Activated naive CD4-positive, alpha-beta T cell treated with anti-CD3 and anti-CD28 coated beads, Interleukin-2, amount 50 U/mL, for 24 hours (primary cell): ENCODE measurements around the gene DPYSL4.

Experiments used
- H3K27ac Mint-ChIP-seq: one replicate; pipeline ENCODE4 v1.8.0; 2021; ENCODE audit warnings: mild to moderate bottlenecking, mixed read lengths
- H3K27me3 Mint-ChIP-seq: one replicate; pipeline ENCODE4 v1.8.0; 2021; ENCODE audit warnings: mixed read lengths
- H3K36me3 Mint-ChIP-seq: one replicate; pipeline ENCODE4 v1.8.0; 2021; ENCODE audit warnings: mixed read lengths
- H3K4me1 Mint-ChIP-seq: one replicate; pipeline ENCODE4 v1.8.0; 2021; ENCODE audit warnings: mixed read lengths
- H3K4me3 Mint-ChIP-seq: one replicate; pipeline ENCODE4 v1.8.0; 2021; ENCODE audit warnings: mild to moderate bottlenecking, mixed read lengths
- H3K9me3 Mint-ChIP-seq: one replicate; pipeline ENCODE4 v1.8.0; 2021; ENCODE audit warnings: mixed read lengths

The DPYSL4 gene

DNA sequence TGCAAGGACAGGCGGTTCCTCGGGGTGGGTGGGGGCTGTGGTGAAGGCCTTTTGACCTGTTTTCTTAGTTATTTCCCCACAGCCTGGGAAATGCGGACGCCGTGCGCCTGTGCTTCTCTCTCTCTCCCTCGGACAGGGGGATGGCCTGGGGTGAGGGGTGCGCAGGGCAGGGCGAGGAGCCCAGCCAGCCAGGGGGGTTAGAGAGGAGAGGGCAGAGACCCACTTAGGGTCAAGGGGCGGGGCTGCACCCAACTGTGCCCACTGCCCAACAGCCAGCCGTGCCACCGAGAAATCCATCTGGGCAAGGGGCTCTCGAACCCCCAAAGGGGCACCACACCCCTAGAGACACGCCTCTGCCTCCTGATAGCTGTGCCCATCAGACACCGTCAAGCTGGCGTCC, 53.8 kb downstream of the DPYSL4 start:
- no peaks in the 10 kb centered on the region for H3K36me3 Mint-ChIP-seq
- H3K4me3 Mint-ChIP-seq = no peak overlapping the region
- no peaks in the 10 kb centered on the region for H3K27me3 Mint-ChIP-seq
- H3K27ac Mint-ChIP-seq = no peak overlapping the region
- no peaks in the 10 kb centered on the region for H3K9me3 Mint-ChIP-seq
- no peaks in the 10 kb centered on the region for H3K4me1 Mint-ChIP-seq

DNA sequence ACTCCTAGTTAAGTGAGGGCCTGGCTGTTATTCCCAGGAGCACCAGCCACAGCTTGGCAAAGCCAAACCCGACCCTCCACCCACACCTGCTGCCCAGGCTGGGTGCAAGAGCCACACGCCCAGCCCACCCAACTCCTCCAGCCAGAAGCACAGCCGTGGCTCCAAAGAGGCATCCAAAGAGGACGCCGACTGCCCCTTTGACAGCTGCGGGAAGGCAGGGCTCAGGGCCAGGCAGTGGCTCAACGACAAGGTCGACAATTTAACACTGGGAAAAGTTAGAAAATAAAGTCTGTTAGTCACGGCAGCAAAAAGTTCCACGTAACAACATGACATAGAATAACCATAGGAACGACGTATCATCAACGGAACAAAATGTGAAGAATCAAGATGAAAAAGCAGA, 54.3 kb downstream of the DPYSL4 start:
- Mint-ChIP-seq H3K4me1 (no peaks in the 10 kb centered on the region), H3K27ac (no peak overlapping the region), H3K4me3 (no peak overlapping the region), H3K27me3 (no peaks in the 10 kb centered on the region), H3K36me3 (no peaks in the 10 kb centered on the region), H3K9me3 (no peaks in the 10 kb centered on the region)

GRCh38 chr10:132241496-132241895, 54.7 kb downstream of the DPYSL4 start:
- Mint-ChIP-seq H3K36me3 (no peaks in the 10 kb centered on the region), H3K27me3 (no peaks in the 10 kb centered on the region), H3K27ac (no peak overlapping the region), H3K9me3 (no peaks in the 10 kb centered on the region), H3K4me1 (no peaks in the 10 kb centered on the region), H3K4me3 (no peak overlapping the region)

DNA sequence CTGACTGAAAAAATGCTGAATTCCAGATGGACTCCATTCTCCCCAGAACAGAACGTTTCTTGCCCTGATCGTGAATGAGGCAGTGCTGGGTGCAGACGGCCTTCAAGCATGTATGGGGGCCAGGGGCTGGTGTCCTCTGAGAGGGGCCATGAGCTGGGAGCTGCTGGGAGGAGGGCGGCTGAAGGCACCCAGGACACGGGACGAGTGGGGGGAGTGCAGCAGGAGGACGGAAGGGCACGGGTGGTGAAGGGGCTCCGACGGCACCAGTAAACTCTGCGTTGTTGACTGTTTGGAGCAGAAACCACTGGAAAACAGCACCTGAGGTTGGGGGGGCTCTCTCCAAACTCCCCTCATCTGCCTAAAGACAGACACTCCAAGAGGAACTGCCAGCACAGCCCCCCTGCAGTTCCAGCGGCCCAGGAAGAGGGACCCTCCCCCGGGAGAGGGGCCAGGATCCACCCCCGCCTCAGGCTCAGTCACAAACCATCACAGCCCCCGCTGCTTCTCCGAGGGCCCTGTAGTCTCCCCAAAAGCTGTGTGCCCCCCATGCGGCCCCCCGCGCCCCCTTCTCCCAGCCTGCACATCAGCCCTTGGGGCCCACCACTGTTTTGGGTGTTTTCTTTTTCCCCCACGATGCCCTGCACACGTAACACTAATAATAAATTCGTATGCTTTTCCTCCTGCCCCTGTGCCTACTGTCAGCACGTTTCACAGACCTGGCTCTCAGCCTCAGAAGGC, 55.5 kb downstream of the DPYSL4 start:
- H3K9me3 Mint-ChIP-seq = no peaks in the 10 kb centered on the region
- no peaks in the 10 kb centered on the region for H3K36me3 Mint-ChIP-seq
- H3K4me1 Mint-ChIP-seq = no peaks in the 10 kb centered on the region
- no peak overlapping the region for H3K4me3 Mint-ChIP-seq
- H3K27me3 Mint-ChIP-seq = no peaks in the 10 kb centered on the region
- H3K27ac Mint-ChIP-seq = no peak overlapping the region

DNA sequence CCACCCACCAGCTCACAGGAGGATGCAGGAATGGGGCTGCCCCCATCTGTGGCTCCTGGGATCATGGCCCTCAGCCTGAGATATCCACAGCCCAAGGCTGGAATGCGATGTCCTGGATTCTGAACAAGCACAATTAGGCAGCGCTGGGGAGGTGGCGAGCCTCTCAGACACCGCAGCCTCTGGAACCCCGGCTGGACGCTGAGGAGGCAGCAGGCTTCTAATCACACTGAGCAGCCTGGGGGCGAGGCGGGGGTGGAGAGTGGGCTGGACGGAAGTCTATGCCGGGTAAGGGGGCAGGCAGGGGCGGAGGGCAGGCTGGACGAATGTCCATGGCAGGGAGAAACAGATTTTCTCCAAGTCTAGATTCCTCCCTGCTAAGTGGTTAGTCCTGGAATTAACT, 56.4 kb downstream of the DPYSL4 start:
- Mint-ChIP-seq H3K36me3 (no peaks in the 10 kb centered on the region), H3K4me1 (no peaks in the 10 kb centered on the region), H3K9me3 (no peaks in the 10 kb centered on the region), H3K4me3 (no peak overlapping the region), H3K27me3 (no peaks in the 10 kb centered on the region), H3K27ac (no peak overlapping the region)

DNA sequence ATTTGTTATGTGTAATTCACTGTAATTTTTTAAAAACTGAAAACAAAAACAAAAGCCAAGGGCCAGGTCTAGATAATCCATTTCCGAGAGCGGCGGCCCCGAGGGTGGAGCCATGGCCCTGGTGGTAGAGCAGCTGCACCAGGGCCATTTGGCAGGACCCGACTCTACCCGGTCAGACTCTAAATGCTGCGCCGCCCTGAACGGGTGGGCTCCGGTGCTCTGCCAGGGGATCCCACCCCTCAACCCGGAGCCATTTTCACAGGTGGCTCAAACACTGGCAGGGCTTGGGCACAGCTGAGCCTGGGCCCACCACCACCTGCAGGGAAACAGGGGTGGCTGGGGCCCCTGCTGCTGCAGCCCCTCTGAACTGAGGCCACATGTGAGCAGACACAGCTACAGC, 56.9 kb downstream of the DPYSL4 start:
- no peaks in the 10 kb centered on the region for H3K27me3 Mint-ChIP-seq
- no peak overlapping the region for H3K27ac Mint-ChIP-seq
- no peak overlapping the region for H3K4me3 Mint-ChIP-seq
- no peaks in the 10 kb centered on the region for H3K9me3 Mint-ChIP-seq
- no peaks in the 10 kb centered on the region for H3K4me1 Mint-ChIP-seq
- no peaks in the 10 kb centered on the region for H3K36me3 Mint-ChIP-seq

DNA sequence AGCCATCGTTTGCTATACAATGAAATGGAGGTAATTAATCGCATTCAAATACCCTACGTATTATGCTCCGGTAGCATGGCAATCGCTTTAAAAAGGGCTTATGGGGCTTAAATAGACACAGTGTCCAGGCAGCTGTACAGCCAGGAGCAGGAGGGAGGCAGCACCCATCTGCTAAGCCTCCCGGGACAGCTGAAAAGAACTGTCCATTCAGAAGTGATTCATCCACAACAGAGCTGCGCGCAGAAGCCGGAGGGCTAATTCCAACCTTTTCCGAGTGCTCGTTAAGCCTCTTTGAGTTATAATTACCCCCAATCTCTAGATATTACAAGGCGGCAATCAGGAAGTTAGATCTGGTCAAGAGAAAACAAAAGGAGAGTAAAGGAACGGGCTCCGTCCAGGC, 58.3 kb downstream of the DPYSL4 start:
- no peaks in the 10 kb centered on the region for H3K9me3 Mint-ChIP-seq
- H3K4me3 Mint-ChIP-seq = no peak overlapping the region
- H3K27me3 Mint-ChIP-seq = no peaks in the 10 kb centered on the region
- H3K36me3 Mint-ChIP-seq = no peaks in the 10 kb centered on the region
- H3K4me1 Mint-ChIP-seq = no peaks in the 10 kb centered on the region
- no peak overlapping the region for H3K27ac Mint-ChIP-seq

DNA sequence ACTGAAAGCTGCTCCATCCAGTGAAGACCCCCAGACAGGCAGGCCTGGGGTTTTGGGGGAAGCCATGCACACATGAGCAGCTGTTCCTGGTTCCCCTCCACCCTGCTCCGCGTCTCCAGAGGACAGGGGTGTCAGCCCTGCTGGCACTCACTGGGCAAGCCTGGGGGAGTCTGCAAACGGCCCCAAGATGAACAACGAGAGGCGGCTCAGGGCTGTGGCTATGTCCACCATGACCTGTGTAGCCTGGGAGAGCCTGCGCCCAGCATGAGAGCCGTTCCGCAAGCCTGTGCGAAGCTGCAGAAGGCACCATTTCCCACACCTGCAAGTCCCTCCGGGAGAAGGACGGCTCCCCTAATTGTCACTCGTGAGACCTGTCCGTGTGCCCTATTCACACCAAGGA, 59.5 kb downstream of the DPYSL4 start:
- Mint-ChIP-seq H3K27ac (no peak overlapping the region), H3K4me1 (no peaks in the 10 kb centered on the region), H3K9me3 (no peaks in the 10 kb centered on the region), H3K36me3 (no peaks in the 10 kb centered on the region), H3K27me3 (no peaks in the 10 kb centered on the region), H3K4me3 (no peak overlapping the region)

GRCh38 chr10:132247943-132248342, 61.2 kb downstream of the DPYSL4 start:
- H3K9me3 Mint-ChIP-seq = no peaks in the 10 kb centered on the region
- no peak overlapping the region for H3K27ac Mint-ChIP-seq
- no peaks in the 10 kb centered on the region for H3K36me3 Mint-ChIP-seq
- no peaks in the 10 kb centered on the region for H3K4me1 Mint-ChIP-seq
- H3K4me3 Mint-ChIP-seq = no peak overlapping the region
- no peaks in the 10 kb centered on the region for H3K27me3 Mint-ChIP-seq

DNA sequence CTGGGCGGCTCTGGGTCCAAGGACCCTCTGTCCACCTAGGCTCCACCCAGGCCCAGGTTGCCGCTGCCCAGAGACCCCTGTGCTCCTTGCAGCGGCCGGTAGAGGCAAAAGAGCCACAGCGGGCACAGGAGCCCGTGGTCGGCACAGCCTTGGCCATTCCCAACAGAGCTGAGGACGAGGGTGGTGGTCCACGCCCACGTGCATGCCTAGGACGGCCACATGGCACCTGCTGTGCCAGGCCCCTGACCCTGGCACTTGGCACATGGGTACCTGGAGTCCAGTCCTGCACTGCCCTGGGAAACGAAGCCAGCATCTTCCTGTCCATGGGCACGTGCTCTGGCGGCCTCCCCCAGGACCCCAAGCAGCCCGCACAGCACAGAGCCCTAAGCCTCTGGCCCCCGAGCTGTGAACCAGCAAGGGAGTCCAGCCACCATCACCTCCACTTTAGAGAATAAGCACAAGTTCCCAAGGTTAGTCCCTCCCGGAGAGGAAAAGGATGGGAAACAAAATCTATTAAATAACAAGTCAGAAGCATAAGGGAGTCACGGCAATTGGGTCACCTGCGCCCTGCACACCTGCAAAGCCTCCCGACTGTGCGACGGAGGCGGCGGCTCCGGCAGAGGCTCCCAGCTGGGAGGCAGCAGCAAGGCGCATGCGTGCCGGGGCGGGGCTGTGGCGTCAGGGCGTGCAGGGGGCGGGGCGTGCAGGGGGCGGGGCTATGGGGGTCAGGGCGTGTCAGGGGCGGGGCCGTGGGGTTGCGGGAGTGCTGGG, 61.9 kb downstream of the DPYSL4 start:
- Mint-ChIP-seq H3K36me3 (no peaks in the 10 kb centered on the region), H3K4me3 (no peak overlapping the region), H3K27ac (no peak overlapping the region), H3K27me3 (no peaks in the 10 kb centered on the region), H3K4me1 (no peaks in the 10 kb centered on the region), H3K9me3 (no peaks in the 10 kb centered on the region)

DNA sequence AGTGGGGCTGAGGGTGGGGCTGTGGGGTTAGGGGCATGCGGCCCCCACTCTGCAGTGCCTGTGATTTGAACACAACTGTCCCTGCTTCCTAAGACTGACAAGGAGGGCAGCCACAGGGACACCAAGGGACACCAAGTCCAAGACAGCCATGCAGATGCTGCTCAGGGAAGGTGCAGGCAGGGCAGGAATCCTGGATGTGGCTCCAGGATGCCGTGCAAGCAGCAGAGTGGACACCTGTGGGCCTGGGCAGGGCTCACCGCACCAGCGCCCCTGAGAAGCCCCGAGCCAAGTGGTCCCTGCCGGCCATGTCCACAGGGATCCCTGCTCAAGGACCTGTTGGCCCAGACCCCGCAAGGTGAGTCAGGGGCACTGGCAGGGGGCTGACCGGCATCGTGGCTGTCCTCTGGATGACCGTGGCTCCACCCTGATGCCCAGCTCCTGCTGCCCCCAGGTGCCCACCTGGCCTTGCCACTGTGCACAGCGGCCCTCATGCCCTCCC, 62.5 kb downstream of the DPYSL4 start:
- no peaks in the 10 kb centered on the region for H3K36me3 Mint-ChIP-seq
- no peak overlapping the region for H3K4me3 Mint-ChIP-seq
- H3K9me3 Mint-ChIP-seq = no peaks in the 10 kb centered on the region
- H3K4me1 Mint-ChIP-seq = no peaks in the 10 kb centered on the region
- no peak overlapping the region for H3K27ac Mint-ChIP-seq
- no peaks in the 10 kb centered on the region for H3K27me3 Mint-ChIP-seq

GRCh38 chr10:132249824-132250375, 63.2 kb downstream of the DPYSL4 start:
- no peaks in the 10 kb centered on the region for H3K4me1 Mint-ChIP-seq
- no peaks in the 10 kb centered on the region for H3K27me3 Mint-ChIP-seq
- H3K36me3 Mint-ChIP-seq = no peaks in the 10 kb centered on the region
- H3K9me3 Mint-ChIP-seq = no peaks in the 10 kb centered on the region
- H3K4me3 Mint-ChIP-seq = no peak overlapping the region
- H3K27ac Mint-ChIP-seq = no peak overlapping the region

DNA sequence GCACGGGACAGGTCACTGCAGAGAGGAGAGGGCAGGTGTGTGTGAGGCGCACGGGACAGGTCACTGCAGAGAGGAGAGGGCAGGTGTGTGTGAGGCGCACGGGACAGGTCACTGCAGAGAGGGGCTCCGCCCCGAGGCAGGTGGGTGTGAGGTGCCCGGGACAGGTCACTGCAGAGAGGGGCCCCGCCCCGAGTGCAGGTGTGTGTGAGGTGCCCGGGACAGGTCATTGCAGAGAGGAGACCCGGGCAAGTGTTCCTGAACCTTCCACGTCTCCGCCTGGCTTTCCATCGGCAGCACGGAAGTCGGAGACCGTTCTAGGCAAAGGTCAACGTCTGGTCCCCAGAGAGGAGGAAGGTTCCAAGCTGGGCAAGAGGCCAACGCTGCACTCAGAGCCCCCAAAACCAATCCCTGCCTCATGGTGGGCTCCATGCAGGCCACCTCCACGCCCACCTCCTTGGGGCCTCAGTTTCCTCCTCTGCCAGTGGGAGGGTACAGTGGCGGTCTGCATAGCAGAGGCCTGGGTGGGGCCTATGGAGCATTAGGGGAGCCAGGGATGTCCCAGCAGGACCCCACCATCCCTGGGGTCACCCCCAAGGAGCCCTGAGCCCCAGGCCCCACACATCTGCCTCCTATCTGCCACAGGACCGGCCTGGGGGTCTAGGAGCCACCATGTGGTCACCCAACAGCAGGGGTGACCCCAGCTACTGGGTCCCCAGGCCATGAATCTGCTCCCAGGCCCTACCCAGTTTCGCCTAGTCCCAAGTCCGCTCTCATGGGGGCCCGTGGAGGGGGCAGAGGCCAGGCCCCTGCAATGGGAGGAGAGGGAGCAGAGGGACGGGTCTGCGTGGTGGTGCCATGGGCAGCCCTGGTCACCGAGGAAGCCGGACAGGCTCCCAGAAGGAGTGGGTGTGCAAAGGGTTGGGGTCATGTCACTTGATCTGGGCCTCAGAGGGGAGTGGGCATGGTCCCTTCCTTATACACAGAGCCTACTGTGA, 64.0 kb downstream of the DPYSL4 start:
- H3K27me3 Mint-ChIP-seq = no peaks in the 10 kb centered on the region
- peaks cover 4% of the 10 kb centered on the region for H3K4me1 Mint-ChIP-seq
- no peaks in the 10 kb centered on the region for H3K36me3 Mint-ChIP-seq
- H3K9me3 Mint-ChIP-seq = no peaks in the 10 kb centered on the region
- H3K27ac Mint-ChIP-seq = no peak overlapping the region
- H3K4me3 Mint-ChIP-seq = no peak overlapping the region

DNA sequence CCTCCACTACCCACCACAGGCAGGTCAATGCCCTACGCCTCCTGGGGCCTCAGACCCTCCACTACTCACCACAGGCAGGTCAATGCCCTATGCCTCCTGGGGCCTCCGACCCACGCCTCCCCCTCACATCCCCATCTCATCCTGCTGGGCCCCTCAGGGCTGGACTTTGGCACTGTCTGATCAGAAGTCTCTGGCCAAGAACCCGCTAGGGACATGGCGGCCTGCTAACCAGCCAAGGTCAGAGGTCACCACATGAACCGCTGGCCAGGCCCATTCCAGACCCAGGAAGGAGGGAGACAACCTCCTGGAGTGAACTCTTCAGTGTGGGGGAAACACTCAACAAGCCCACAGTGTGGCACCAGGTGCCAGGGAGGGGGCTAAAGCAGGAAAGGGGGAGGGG, 65.2 kb downstream of the DPYSL4 start:
- no peaks in the 10 kb centered on the region for H3K36me3 Mint-ChIP-seq
- H3K4me3 Mint-ChIP-seq = no peak overlapping the region

DNA sequence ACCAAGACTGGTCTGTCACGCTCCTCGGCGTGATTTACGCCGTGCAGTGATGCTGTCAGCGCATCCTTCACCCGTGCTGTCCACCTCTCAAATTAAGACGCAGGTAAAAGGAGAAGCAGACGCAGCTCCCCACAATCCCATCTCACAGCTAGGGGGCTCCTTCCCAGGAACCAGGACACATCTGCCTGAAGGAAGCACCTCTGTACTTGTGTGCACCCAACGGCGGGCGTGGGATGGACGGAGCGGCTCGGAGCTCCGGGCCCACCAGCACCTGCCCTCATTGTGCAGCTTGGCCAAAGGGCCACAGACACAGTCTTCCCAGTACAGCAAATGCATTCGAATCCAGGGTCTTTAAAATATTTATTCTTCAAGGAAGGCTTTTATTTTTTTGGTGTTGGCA, 65.7 kb downstream of the DPYSL4 start:
- no peaks in the 10 kb centered on the region for H3K27me3 Mint-ChIP-seq
- H3K36me3 Mint-ChIP-seq = no peaks in the 10 kb centered on the region
- no peak overlapping the region for H3K27ac Mint-ChIP-seq
- no peak overlapping the region for H3K4me3 Mint-ChIP-seq
- no peaks in the 10 kb centered on the region for H3K9me3 Mint-ChIP-seq
- H3K4me1 Mint-ChIP-seq = peaks cover 4% of the 10 kb centered on the region

More for the DNA sequence above, 65.2 kb downstream of the DPYSL4 start:
- peaks cover 4% of the 10 kb centered on the region for H3K4me1 Mint-ChIP-seq
- no peak overlapping the region for H3K27ac Mint-ChIP-seq
- H3K27me3 Mint-ChIP-seq = no peaks in the 10 kb centered on the region
- no peaks in the 10 kb centered on the region for H3K9me3 Mint-ChIP-seq
